ENCODE measurements around the gene PRRC2C.

The PRRC2C gene

GRCh38 chr1:171616586-171616985 lies 131.3 kb downstream of the PRRC2C start:
- ChIA-PET CTCF (interaction anchor here (1.0 to 1.9 kb wide), 3 partner anchors 13 to 29 kb away, joined by 3 to 7 read pairs (median 5); no protein-coding TSS in a partner anchor), POLR2A (no interaction called here)
- DNase-seq (ENCODE audit: extremely low spot score) = no peak
- TF ChIP-seq CTCF (IDR thresholded peaks at IDR 0.05; ENCODE audit: control extremely low read depth, extremely low read depth, low read depth, missing control alignments) = no peak

GRCh38 chr1:171622152-171622462 lies 136.8 kb downstream of the PRRC2C start, which contains the start of gene MYOCOS:
TSS of gene MYOCOS (plus strand) at chr1:171622243. CDS start at chr1:171623884, 1,641 bp downstream.
- ChIA-PET CTCF (interaction anchor here (1.4 to 4.2 kb wide), 5 partner anchors 11 to 34 kb away, joined by 3 to 18 read pairs (median 7); no protein-coding TSS in a partner anchor), POLR2A (no interaction called here)
- no peak for TF ChIP-seq CTCF (IDR thresholded peaks at IDR 0.05; ENCODE audit: control extremely low read depth, extremely low read depth, low read depth, missing control alignments)
- no peak for DNase-seq (ENCODE audit: extremely low spot score)

GRCh38 chr1:171623651-171624331 lies 138.5 kb downstream of the PRRC2C start:
- no peak for DNase-seq (ENCODE audit: extremely low spot score)
- ChIA-PET CTCF (interaction anchor here (1.9 to 4.2 kb wide), 3 partner anchors 15 to 32 kb away, joined by 7 to 18 read pairs (median 7); no protein-coding TSS in a partner anchor), POLR2A (no interaction called here)
- no peak for TF ChIP-seq CTCF (IDR thresholded peaks at IDR 0.05; ENCODE audit: control extremely low read depth, extremely low read depth, low read depth, missing control alignments)

GRCh38 chr1:171625225-171625624 lies 139.9 kb downstream of the PRRC2C start:
- CTCF ChIA-PET = interaction anchor here (0.9 to 2.6 kb wide), 3 partner anchors 9 to 360 kb away, joined by 3 to 15 read pairs (median 3); no protein-coding TSS in a partner anchor
- DNase-seq (ENCODE audit: extremely low spot score) = no peak
- POLR2A ChIA-PET = no interaction called here
- TF ChIP-seq CTCF (IDR thresholded peaks at IDR 0.05; ENCODE audit: control extremely low read depth, extremely low read depth, low read depth, missing control alignments) = no peak

GRCh38 chr1:171627020-171627419 lies 141.7 kb downstream of the PRRC2C start:
- TF ChIP-seq CTCF (IDR thresholded peaks at IDR 0.05; ENCODE audit: control extremely low read depth, extremely low read depth, low read depth, missing control alignments) = no peak
- POLR2A ChIA-PET = no interaction called here
- DNase-seq (ENCODE audit: extremely low spot score) = no peak
- CTCF ChIA-PET = interaction anchor here (2.6 kb wide), 1 partner anchor 18 kb away, joined by 15 read pairs; no protein-coding TSS in a partner anchor

GRCh38 chr1:171628225-171628624 lies 142.9 kb downstream of the PRRC2C start:
- ChIA-PET CTCF (interaction anchor here (2.5 kb wide), 1 partner anchor 12 kb away, joined by 5 read pairs; no protein-coding TSS in a partner anchor), POLR2A (no interaction called here)
- DNase-seq (ENCODE audit: extremely low spot score) = no peak
- no peak for TF ChIP-seq CTCF (IDR thresholded peaks at IDR 0.05; ENCODE audit: control extremely low read depth, extremely low read depth, low read depth, missing control alignments)
